ENCODE measurements around the gene TUBA4A. TPM values are rescaled to one million over a fixed set of nuclear protein-coding genes. Genes with fewer than 3 reads are reported as not detected.

TUBA4A gene
- total and polyA plus RNA-seq, 2 of the 4 experiments (the other 2 are of a cell fraction), result 21.9 to 35.6 TPM

- 21% methylated on average over 13 of the region's 25 CpGs; no CpG with 5 or more reads in 1 of the 2 experiments for WGBS, 2 experiments (ENCODE audit: extremely low coverage in 2 of 2, insufficient read length in 1 of 2)
- no TSS peak for BruUV-seq (replicated peaks)
- in situ Hi-C loops (cut with MboI; ENCODE audit: low sequenced_read_pairs), result no loop called here
These were observed 24.3 kb upstream of the TUBA4A start for GRCh38 chr2:219277703-219278654.

More at GRCh38 chr2:219277703-219278654, 24.3 kb upstream of the TUBA4A start:
- ChIA-PET CTCF (interaction anchor here (0.6 to 3.2 kb wide), 13 partner anchors 8 to 101 kb away, joined by 3 to 29 read pairs (median 4); partner anchors contain the start of gene CNPPD1), POLR2A (ENCODE audit: unreplicated experiment) (interaction anchor here (0.6 kb wide), 1 partner anchor 42 kb away, joined by 8 read pairs; no protein-coding TSS in a partner anchor)
- H4K20me1 ChIP-seq (ENCODE audit: insufficient read depth, low read length), result no peaks in the 10 kb centered on the region
- intact Hi-C loops (cut with micrococcal nuclease) (loop anchor here (1.0 to 5.0 kb wide), 3 partner anchors 16 to 101 kb away; partner anchors contain the start of genes ABCB6, CNPPD1 and RETREG2), dilution Hi-C loops (cut with HindIII; ENCODE audit: low sequenced_read_pairs, unreplicated experiment) (no loop called here)
- peak overlapping the region; percentile 91 for H2BK20ac ChIP-seq (ENCODE audit: low read depth, low read length)
- peak overlapping the region; percentile 72; the same call in 2 of the 3 replicates for H2BK15ac ChIP-seq (ENCODE audit: low read depth, low read length)
- peak overlapping the region; percentile 77 for H2BK5ac ChIP-seq (ENCODE audit: low read depth, low read length, poor library complexity, severe bottlenecking)
- peak overlapping the region; percentile 87 for H4K8ac ChIP-seq (ENCODE audit: low read depth in 2 of 2, low read length in 2 of 2)
- H3K9ac ChIP-seq (ENCODE audit: low read depth, low read length), result peak overlapping the region; percentile 41
- ATAC-seq (ENCODE audit: low read depth) (peak; percentile 3), DNase-seq (peak; percentile 80)
- peak overlapping the region; percentile 96 for H2AFZ ChIP-seq (replicated peaks; ENCODE audit: low read length, poor library complexity)
- peak overlapping the region; percentile 90 for H4K5ac ChIP-seq (ENCODE audit: low read depth, low read length)
- H3K56ac ChIP-seq (ENCODE audit: extremely low read depth, insufficient read depth, low read length), result no peak overlapping the region; the same call in 1 of the 2 replicates
- peaks cover 22% of the 10 kb centered on the region for H3K4me1 ChIP-seq (ENCODE audit: control insufficient read depth, insufficient read depth, low read length)
- TF ChIP-seq SMC3 (IDR thresholded peaks at IDR 0.05; ENCODE audit: low read depth, low read length) (peak; percentile 78), MXI1 (IDR thresholded peaks at IDR 0.05; ENCODE audit: borderline replicate concordance, low read depth, low read length) (no peak), RAD21 (IDR thresholded peaks at IDR 0.05; ENCODE audit: low read length) (peak; percentile 82), POLR2A (IDR thresholded peaks at IDR 0.05; ENCODE audit: low read depth, low read length) (peak; percentile 53; the same call in 1 of the 2 replicates), BHLHE40 (IDR thresholded peaks at IDR 0.05; ENCODE audit: low read depth, low read length) (no peak), ELK1 (IDR thresholded peaks at IDR 0.05; ENCODE audit: borderline replicate concordance, low read depth, low read length) (no peak), RCOR1 (IDR thresholded peaks at IDR 0.05; ENCODE audit: insufficient replicate concordance, low read length) (no peak), CTCF (conservative IDR thresholded peaks at IDR 0.05; ENCODE audit: low read depth, low read length) (peak; percentile 97)
- TF ChIP-seq, protein P1, sequence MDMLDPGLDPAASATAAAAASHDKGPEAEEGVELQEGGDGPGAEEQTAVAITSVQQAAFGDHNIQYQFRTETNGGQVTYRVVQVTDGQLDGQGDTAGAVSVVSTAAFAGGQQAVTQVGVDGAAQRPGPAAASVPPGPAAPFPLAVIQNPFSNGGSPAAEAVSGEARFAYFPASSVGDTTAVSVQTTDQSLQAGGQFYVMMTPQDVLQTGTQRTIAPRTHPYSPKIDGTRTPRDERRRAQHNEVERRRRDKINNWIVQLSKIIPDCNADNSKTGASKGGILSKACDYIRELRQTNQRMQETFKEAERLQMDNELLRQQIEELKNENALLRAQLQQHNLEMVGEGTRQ (IDR thresholded peaks at IDR 0.05; ENCODE audit: low read depth, low read length), result peak; percentile 14; the same call in 1 of the 2 replicates
- H3K4ac ChIP-seq (ENCODE audit: low read depth, low read length), result peak overlapping the region; percentile 85
- H3K23ac ChIP-seq (ENCODE audit: low read depth, low read length), result peak overlapping the region; percentile 83
- peaks cover 23% of the 10 kb centered on the region for H3K36me3 ChIP-seq (ENCODE audit: control insufficient read depth, insufficient read depth, low read length)
- H2AK9ac ChIP-seq (replicated peaks; ENCODE audit: low read depth, low read length, poor library complexity), result peak overlapping the region; percentile 90
- peak overlapping the region; percentile 96 for H2AK5ac ChIP-seq (ENCODE audit: low read depth, low read length)
- no peak overlapping the region for H3K4me3 ChIP-seq (ENCODE audit: insufficient read depth, low read depth, low read length)
- H4K91ac ChIP-seq (ENCODE audit: insufficient read depth, low read depth, low read length), result peak overlapping the region; percentile 67
- H2BK120ac ChIP-seq (ENCODE audit: low read depth, low read length), result peak overlapping the region; percentile 96
- peak overlapping the region; percentile 73 for H3K27ac ChIP-seq (ENCODE audit: insufficient read depth, low read length)
- H3K9me1 ChIP-seq (ENCODE audit: insufficient read depth, low read length), result peaks cover 17% of the 10 kb centered on the region
- no peaks in the 10 kb centered on the region for H3K27me3 ChIP-seq (ENCODE audit: control insufficient read depth, insufficient read depth, low read length)
- H3K9me3 ChIP-seq (ENCODE audit: control insufficient read depth, insufficient read depth, low read length), result no peaks in the 10 kb centered on the region
- peak overlapping the region; percentile 88 for H3K14ac ChIP-seq (replicated peaks; ENCODE audit: low read depth, low read length)
- peaks cover 16 to 30% of the 10 kb centered on the region in 2 experiments for H3K79me1 ChIP-seq (ENCODE audit: low read depth in 1 of 2, low read length in 2 of 2)
- peak overlapping the region; percentile 68 for H3K18ac ChIP-seq (ENCODE audit: low read depth, low read length)
- H3K4me2 ChIP-seq (ENCODE audit: low read depth, low read length), result peak overlapping the region; percentile 67

All from IMR-90 (cell line).